ENCODE measurements around the gene BNIP3.
A peak's percentile ranks its signal among the peaks of the same experiment; 100 is the strongest.

The BNIP3 gene

DNA sequence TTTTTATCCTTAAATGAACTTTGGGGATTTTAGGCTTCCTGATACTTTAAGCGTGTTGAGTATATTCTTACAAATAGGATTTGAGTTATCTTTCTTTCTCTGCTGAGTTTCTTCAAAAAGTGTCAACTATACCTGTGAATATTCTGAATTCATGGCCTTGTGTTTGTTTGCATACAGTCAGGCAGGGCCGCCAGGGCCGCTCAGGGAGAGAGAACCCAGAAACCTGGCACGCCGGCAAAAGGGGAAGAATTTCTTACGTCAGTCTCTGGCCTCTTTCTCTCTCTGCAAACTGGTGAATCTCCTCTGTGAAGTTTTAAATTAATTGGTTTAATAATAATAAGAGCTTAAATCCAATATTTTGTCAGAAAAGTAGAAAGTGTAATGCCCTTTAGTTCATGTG lies 29.3 kb upstream of the BNIP3 start:
- H3K27me3 ChIP-seq (ENCODE audit: insufficient read depth, low read length) = peaks cover 19% of the 10 kb centered on the region
- no peak overlapping the region for H3K4me3 ChIP-seq (ENCODE audit: low read length)
- no peaks in the 10 kb centered on the region for H3K36me3 ChIP-seq (ENCODE audit: insufficient read depth, low read length)
- H2AFZ ChIP-seq (ENCODE audit: low read depth, low read length) = no peak overlapping the region
- peaks cover 4% of the 10 kb centered on the region for H3K9me3 ChIP-seq (ENCODE audit: low read length)
- no peaks in the 10 kb centered on the region for H3K4me1 ChIP-seq (ENCODE audit: insufficient read depth, low read length)

GRCh38 chr10:132010483-132010882 lies 28.8 kb upstream of the BNIP3 start:
- peaks cover 4% of the 10 kb centered on the region for H3K9me3 ChIP-seq (ENCODE audit: low read length)
- H3K27me3 ChIP-seq (ENCODE audit: insufficient read depth, low read length) = peaks cover 19% of the 10 kb centered on the region
- H2AFZ ChIP-seq (ENCODE audit: low read depth, low read length) = no peak overlapping the region
- H3K4me1 ChIP-seq (ENCODE audit: insufficient read depth, low read length) = no peaks in the 10 kb centered on the region
- no peaks in the 10 kb centered on the region for H3K36me3 ChIP-seq (ENCODE audit: insufficient read depth, low read length)
- no peak overlapping the region for H3K4me3 ChIP-seq (ENCODE audit: low read length)

- Histone ChIP-seq H2AFZ (ENCODE audit: low read depth, low read length) (no peak overlapping the region), H3K9me3 (ENCODE audit: low read length) (peaks cover 4% of the 10 kb centered on the region), H3K27me3 (ENCODE audit: insufficient read depth, low read length) (peaks cover 19% of the 10 kb centered on the region), H3K4me3 (ENCODE audit: low read length) (no peak overlapping the region), H3K36me3 (ENCODE audit: insufficient read depth, low read length) (no peaks in the 10 kb centered on the region), H3K4me1 (ENCODE audit: insufficient read depth, low read length) (no peaks in the 10 kb centered on the region)
These were observed 27.9 kb upstream of the BNIP3 start for GRCh38 chr10:132009575-132009974.

GRCh38 chr10:132007681-132008080 lies 26.0 kb upstream of the BNIP3 start:
- peaks cover 19% of the 10 kb centered on the region for H3K27me3 ChIP-seq (ENCODE audit: insufficient read depth, low read length)
- no peaks in the 10 kb centered on the region for H3K4me1 ChIP-seq (ENCODE audit: insufficient read depth, low read length)
- H2AFZ ChIP-seq (ENCODE audit: low read depth, low read length) = no peak overlapping the region
- no peaks in the 10 kb centered on the region for H3K36me3 ChIP-seq (ENCODE audit: insufficient read depth, low read length)
- H3K9me3 ChIP-seq (ENCODE audit: low read length) = peaks cover 4% of the 10 kb centered on the region
- no peak overlapping the region for H3K4me3 ChIP-seq (ENCODE audit: low read length)

DNA sequence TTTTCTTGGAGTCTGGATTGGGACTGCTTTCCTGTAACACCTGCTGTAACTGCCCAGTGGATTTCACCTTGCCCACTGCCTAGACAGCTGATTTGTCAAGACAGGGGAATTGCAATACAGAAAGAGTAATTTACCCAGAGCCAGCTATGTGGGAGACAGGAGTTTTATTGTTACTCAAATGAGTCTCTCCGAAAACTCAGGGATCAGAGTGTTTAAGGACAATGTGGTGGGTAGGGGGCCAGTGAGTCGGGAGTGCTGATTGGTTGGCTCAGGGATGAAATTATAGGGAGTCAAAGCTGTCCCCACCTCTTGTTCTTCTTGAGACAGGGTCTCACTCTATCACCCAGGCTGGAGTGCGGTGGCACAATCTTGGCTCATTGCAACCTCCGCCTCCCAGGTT lies 25.2 kb upstream of the BNIP3 start:
- Histone ChIP-seq H3K4me1 (ENCODE audit: insufficient read depth, low read length) (no peaks in the 10 kb centered on the region), H2AFZ (ENCODE audit: low read depth, low read length) (no peak overlapping the region), H3K27me3 (ENCODE audit: insufficient read depth, low read length) (peaks cover 19% of the 10 kb centered on the region), H3K9me3 (ENCODE audit: low read length) (peaks cover 4% of the 10 kb centered on the region), H3K4me3 (ENCODE audit: low read length) (no peak overlapping the region), H3K36me3 (ENCODE audit: insufficient read depth, low read length) (no peaks in the 10 kb centered on the region)

DNA sequence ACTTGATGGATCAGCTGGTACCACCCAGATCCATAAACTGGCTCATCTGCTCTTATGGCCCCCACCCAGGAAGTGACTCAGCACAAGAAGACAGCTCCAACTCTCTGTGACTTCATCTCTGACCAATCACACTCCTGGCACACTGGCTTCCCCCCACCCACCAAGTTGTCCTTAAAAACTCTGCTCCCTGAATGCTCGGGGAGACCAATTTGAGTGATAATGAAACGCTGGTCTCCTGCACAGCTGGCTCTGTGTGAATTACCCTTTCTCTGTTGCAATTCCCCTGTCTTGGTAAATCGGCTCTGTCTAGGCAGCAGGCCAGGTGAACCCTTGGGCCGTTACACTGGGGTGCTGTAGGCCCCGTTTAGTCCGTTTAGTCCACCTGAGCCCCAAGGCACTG lies 23.4 kb upstream of the BNIP3 start:
- H3K27me3 ChIP-seq (ENCODE audit: insufficient read depth, low read length) = peaks cover 16% of the 10 kb centered on the region
- no peaks in the 10 kb centered on the region for H3K36me3 ChIP-seq (ENCODE audit: insufficient read depth, low read length)
- H3K4me3 ChIP-seq (ENCODE audit: low read length) = no peak overlapping the region
- peaks cover 4% of the 10 kb centered on the region for H3K9me3 ChIP-seq (ENCODE audit: low read length)
- no peak overlapping the region for H2AFZ ChIP-seq (ENCODE audit: low read depth, low read length)
- H3K4me1 ChIP-seq (ENCODE audit: insufficient read depth, low read length) = no peaks in the 10 kb centered on the region

GRCh38 chr10:132004052-132004451 lies 22.3 kb upstream of the BNIP3 start:
- H3K27me3 ChIP-seq (ENCODE audit: insufficient read depth, low read length) = peaks cover 13% of the 10 kb centered on the region
- H3K4me3 ChIP-seq (ENCODE audit: low read length) = no peak overlapping the region
- H3K4me1 ChIP-seq (ENCODE audit: insufficient read depth, low read length) = no peaks in the 10 kb centered on the region
- H3K9me3 ChIP-seq (ENCODE audit: low read length) = peaks cover 4% of the 10 kb centered on the region
- no peaks in the 10 kb centered on the region for H3K36me3 ChIP-seq (ENCODE audit: insufficient read depth, low read length)
- H2AFZ ChIP-seq (ENCODE audit: low read depth, low read length) = no peak overlapping the region

GRCh38 chr10:132003282-132003924 lies 21.7 kb upstream of the BNIP3 start:
- Histone ChIP-seq H3K36me3 (ENCODE audit: insufficient read depth, low read length) (no peaks in the 10 kb centered on the region), H3K27me3 (ENCODE audit: insufficient read depth, low read length) (peaks cover 13% of the 10 kb centered on the region), H3K4me1 (ENCODE audit: insufficient read depth, low read length) (no peaks in the 10 kb centered on the region), H3K4me3 (ENCODE audit: low read length) (no peak overlapping the region), H2AFZ (ENCODE audit: low read depth, low read length) (no peak overlapping the region), H3K9me3 (ENCODE audit: low read length) (peaks cover 4% of the 10 kb centered on the region)

DNA sequence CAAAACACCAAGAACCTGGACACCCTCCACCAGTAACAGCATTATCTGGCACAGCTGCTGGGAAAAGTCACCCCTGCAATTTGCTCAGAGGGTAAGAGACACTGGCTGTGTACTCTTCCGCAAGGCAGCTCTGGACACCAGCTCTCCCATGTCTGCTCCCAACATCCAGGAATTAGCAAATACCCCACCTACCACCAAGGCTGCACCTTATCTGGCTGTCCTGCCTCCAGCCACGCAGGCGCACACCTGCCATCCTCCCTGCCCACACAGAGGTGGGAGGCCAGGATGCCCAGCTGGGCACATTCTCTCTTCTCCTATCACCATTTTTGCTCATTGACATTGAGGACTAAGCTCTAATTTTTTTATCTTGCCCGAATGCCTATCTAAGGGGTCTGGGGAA lies 20.3 kb upstream of the BNIP3 start:
- peaks cover 3% of the 10 kb centered on the region for H3K9me3 ChIP-seq (ENCODE audit: low read length)
- peaks cover 8% of the 10 kb centered on the region for H3K4me1 ChIP-seq (ENCODE audit: insufficient read depth, low read length)
- H2AFZ ChIP-seq (ENCODE audit: low read depth, low read length) = no peak overlapping the region
- H3K36me3 ChIP-seq (ENCODE audit: insufficient read depth, low read length) = no peaks in the 10 kb centered on the region
- peaks cover 5% of the 10 kb centered on the region for H3K27me3 ChIP-seq (ENCODE audit: insufficient read depth, low read length)
- H3K4me3 ChIP-seq (ENCODE audit: low read length) = no peak overlapping the region

DNA sequence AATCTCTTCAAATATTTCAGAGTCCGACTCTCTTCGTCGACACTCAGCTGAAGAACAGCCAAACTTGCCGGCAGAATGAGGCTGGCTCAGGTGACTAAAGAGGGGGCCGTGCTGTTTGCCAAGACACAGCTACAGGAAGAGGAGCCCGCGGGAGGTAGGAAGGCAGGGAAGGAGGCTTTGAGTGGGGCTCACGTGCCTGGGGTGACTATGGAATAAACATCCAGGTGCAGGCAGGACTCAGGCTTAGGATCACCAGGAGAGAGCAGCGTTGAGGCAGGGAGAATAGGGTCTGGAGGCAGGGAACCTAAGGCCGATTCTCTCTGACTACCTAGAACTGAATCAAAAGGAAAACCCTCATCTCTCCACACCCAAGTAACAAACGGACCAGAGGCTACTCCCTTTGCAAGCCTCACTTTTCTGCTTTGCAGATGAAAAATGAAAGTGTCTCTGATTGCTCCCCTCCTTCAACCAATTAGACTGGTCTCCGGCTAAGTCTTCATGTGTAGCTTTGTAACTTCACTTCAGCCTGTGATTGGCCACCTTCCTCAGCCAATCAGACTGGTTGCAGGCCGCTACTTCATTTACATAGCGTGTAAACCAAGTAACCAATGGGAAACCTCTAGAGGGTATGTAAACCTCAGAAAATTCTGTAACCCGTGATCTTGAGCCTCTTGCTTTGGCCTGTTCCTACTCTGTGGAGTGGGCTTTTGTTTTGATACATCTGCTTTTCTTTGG lies 19.7 kb upstream of the BNIP3 start:
- Histone ChIP-seq H3K36me3 (ENCODE audit: insufficient read depth, low read length) (no peaks in the 10 kb centered on the region), H3K4me1 (ENCODE audit: insufficient read depth, low read length) (peaks cover 8% of the 10 kb centered on the region), H3K9me3 (ENCODE audit: low read length) (no peaks in the 10 kb centered on the region), H3K27me3 (ENCODE audit: insufficient read depth, low read length) (peaks cover 3% of the 10 kb centered on the region), H2AFZ (ENCODE audit: low read depth, low read length) (no peak overlapping the region), H3K4me3 (ENCODE audit: low read length) (no peak overlapping the region)

DNA sequence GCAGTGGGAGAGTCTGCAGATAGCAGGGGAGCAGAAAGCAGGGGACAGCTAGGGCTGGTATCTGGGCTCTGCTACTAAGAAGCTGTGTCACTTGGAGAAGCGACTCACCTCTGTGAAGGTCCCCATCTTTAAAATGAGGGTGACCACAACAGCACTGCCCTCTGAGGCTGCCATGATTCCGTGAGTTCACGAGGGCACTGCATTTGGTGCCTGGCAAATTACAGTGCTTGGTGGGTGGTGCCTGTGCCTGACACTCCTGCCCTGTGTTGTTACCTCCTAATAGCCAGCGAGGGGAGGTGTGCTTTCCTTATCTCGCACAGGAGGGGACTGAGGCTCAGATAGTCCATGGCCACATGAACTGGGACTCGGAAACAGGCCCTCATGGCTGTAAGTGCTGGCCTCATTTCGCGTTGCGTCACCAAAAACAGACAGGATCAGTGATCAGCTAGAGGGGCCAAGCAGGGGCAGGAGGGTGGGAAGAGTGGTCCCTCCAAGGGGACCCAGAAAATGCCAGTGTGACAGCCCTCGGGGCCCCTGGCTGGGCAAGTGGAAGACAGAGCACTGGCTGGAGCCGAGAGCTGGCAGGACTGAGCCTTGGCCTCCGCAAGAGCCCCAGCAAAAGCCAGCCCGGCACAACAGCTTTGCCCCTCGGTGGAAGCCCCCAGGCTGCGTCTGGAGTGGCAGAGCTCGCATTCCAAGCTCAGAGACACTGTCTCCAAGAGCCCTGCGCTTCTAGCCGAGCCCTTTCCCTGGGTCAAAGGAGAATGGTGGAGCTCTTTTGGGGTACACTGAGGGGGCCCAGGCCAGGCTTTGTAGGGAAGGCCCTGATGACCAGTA lies 17.3 kb upstream of the BNIP3 start:
- Histone ChIP-seq H3K9me3 (ENCODE audit: low read length) (no peaks in the 10 kb centered on the region), H3K4me3 (ENCODE audit: low read length) (no peak overlapping the region), H3K27me3 (ENCODE audit: insufficient read depth, low read length) (peaks cover 3% of the 10 kb centered on the region), H2AFZ (ENCODE audit: low read depth, low read length) (no peak overlapping the region), H3K36me3 (ENCODE audit: insufficient read depth, low read length) (no peaks in the 10 kb centered on the region), H3K4me1 (ENCODE audit: insufficient read depth, low read length) (peaks cover 8% of the 10 kb centered on the region)

DNA sequence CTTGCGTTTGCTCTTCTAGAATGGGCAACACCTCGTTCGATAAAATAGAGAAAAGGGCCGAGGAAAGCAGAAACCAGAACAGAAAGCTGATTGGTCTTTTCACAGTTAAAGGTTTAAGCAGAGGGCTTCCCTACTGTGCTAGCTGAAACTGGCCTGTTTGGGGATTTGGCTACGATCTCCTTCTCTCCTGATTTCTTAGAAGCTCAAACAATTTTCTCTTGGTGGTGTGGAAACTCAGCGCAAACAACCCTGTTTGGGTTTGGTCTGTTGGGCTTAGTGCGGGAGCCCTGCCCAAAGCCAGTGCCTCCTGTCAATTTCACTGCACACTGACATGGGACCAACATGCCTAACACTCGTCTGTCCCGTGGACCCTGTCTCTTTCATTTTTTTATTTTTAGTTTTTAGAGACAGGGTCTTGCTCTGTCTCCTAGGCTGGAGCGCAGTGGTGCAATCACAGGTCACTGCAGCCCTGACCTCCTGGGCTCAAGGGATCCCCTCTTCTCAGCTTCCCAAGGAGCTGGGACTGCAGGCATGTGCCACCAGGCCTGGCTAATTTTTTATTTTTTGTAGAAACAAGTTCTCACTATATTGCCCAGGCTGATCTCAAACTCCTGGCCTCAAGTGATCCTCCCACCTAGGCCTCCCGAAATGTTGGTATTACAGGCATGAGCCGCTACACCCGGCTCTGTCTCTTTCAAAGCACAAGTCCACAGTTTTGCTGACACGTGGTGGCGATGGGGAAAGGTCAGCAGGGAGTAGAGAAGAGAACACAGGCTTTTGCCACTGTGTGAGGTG lies 16.5 kb upstream of the BNIP3 start:
- H3K27me3 ChIP-seq (ENCODE audit: insufficient read depth, low read length) = no peaks in the 10 kb centered on the region

More for the DNA sequence above, 16.5 kb upstream of the BNIP3 start:
- no peaks in the 10 kb centered on the region for H3K9me3 ChIP-seq (ENCODE audit: low read length)
- H3K36me3 ChIP-seq (ENCODE audit: insufficient read depth, low read length) = no peaks in the 10 kb centered on the region
- H2AFZ ChIP-seq (ENCODE audit: low read depth, low read length) = peak overlapping the region; percentile 60
- H3K4me3 ChIP-seq (ENCODE audit: low read length) = no peak overlapping the region
- peaks cover 8% of the 10 kb centered on the region for H3K4me1 ChIP-seq (ENCODE audit: insufficient read depth, low read length)

All from neuron (in vitro differentiated cells).